IPS-NIHi7 (cell line): ENCODE data around the gene GRID2IP.

Experiments
- DNase-seq: peaks from one replicate; pipeline ENCODE4 v3.0.0; 2012; ENCODE audit warnings: mixed read lengths; ENCODE audit errors: extremely low spot score

The GRID2IP gene

DNA sequence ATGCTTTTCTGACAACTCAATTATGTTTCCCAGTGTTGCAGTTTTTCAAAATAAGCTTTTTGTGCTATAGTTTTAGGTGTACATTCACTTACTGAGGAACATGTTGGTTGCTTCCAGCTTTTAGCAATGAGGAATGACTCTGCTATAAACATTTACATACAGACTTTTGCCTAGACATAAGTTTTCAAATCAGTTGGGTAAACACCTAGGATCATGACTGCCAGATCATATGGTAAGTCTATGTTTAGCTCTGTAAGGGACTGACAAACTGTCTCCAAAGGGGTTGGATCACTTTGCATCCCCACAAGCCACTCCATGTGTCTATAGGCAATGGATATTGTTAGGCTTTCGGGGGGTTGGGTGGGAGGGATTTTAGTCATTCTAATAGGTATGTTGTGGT, 10.8 kb upstream of the GRID2IP start:
- no peak for DNase-seq

DNA sequence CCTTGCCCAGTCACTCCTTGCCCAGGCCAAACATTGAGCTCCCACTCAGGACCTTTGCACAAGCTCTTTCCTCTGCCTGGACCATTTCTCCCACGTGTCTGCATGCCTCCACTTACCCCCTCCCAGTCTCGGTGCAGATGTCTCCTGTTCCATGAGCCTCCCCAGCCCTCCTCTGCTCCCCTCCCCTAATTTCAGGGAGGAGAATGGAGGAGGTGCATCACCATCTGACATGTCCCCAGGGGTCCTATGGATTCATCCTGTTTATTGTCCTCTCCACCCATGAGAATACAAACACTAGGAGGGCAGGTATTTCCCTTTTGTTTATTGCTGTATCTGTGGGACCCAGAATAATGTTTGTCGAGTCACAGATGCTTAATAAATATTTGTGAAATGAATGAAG, 8.6 kb upstream of the GRID2IP start:
- no peak for DNase-seq

DNA sequence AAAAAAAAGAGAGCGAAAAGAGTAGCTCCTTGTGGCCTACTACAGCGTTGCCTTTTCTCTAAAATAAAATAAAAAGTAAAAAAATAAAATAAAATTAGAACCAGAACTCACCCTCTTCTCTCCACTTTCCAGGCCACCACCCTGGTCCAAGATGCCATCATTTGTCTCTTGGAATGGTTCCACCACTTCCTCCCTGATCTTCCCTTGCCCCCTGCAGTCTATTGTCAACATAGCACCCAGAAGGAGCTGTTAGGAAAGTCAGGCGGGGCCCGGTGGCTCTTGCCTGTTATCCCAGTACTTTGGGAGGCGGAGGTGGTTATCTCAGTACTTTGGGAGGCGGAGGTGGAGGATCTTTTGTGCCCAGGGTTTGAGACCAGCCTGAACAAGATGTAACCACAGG, 7.6 kb upstream of the GRID2IP start:
- peak; percentile 84 for DNase-seq

DNA sequence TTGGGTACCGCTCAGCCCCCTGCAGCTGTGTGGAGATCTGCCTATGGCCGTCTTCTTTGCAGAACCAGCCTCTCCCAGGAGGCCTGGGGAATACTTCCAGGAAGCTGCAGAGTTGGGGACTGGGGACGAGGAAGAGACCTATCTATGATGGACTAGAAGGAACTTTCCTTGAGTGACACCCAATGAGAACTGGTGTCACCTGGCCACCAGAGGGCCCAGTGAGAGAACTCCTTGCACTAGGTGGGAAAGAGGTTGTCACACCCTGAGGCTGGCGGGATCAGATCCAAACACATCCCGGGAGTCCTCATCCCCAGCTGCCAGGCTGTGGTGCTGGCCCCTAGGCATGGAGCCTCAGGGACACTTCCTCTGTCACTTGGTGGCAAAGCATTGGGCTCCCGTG, 4.9 kb upstream of the GRID2IP start:
- DNase-seq = peak; percentile 61

DNA sequence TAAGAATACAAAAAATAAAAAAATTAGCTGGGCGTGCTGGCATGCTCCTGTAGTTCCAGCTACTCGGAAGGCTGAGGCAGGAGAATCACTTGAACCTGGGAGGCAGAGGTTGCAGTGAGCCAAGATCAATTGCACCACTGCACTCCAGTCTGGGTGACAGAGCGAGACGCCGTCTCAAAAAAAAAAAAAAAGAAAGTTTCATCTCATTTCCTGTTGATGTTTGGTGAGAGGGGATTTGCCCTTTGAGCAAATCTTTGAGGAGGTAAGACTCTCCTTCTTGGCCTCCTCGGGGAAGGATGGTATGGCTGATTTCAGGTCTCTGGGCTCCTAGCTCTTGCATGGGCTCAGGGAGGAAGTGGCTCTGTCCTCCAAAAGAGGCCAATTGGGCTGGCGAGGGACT, 3.6 kb upstream of the GRID2IP start:
- DNase-seq = no peak

DNA sequence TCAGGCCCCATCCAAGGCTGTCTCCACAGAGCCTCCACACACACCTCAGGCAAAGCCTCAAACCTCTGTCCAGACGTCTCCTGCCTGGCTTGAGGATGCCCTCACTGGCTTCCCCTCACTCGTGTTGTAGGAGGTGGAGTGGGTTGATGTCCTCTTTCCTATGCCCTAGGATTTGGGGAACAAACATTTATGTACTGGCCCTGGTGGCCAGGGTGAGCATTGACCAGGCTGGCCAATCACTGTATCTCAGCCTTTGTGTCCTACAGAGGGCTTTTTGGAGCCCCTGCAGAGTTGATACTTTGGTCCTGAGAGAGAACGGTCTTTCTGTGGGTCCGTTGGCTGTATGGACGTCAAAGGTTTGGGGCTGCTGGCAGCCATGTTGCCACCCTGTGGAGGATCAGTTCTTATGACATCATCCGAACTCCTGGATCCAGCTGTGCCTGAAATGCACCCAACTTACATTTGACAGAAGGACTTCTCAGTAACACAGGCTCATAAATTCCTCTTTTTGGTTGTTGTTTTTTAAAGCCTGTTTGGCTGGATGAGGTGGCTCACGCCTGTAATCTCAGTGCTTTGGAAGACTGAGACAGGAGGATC, 2.3 kb upstream of the GRID2IP start:
- DNase-seq = no peak

DNA sequence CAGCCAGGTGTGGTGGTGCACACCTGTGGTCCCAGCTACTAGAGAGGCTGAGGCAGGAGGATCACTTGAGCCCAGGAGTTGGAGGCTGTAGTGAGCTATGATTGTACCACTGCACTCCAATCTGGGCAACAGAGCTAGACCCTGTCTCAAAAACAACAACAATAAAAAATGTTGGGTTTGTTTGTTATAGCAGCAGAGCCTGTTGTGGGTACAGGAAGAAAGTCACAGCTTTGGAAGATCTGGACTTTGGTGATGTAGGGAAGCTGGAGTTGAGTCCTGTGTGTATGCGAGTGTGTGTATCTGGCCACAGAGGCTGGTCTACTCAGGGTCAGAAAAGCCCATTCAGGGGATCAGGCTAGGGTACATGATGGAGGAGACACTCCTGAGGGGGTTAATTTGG, 3.9 kb downstream of the GRID2IP start:
- DNase-seq = no peak

DNA sequence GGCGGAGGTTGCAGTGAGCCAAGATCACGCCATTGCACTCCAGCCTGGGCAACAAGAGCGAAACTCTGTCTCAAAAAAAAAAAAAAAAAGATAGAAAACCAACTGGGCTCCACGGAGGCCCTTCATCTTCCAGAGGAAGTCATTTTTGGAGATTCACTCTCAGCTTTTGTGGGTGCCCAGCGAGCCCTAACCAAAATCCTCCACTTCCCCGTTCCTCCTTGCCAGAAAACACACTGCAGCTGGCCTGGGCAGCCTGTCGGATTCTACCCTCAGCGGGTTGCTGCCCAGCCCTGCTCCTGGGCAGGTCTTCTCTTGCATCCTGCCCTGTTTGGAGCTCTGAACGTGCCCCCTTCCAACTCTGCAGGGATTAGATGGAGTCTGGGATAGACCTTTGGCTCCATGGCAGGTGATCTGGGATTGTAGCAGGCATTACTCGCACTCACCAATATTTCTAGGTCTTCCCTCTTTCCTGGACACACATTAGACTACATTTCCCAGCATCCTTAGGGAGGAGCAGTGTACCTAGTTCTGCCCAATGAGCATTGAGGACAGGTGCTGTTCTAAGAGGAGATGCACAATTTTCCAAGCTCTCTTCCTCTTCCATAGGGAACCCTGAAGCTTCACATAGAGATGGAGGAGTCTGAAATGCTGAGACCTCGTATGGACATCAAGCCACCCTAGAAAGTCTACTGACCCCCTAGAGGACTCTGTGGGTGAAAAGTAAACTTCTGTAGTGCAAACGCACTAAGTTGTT, 4.6 kb downstream of the GRID2IP start:
- peak; percentile 70 for DNase-seq

DNA sequence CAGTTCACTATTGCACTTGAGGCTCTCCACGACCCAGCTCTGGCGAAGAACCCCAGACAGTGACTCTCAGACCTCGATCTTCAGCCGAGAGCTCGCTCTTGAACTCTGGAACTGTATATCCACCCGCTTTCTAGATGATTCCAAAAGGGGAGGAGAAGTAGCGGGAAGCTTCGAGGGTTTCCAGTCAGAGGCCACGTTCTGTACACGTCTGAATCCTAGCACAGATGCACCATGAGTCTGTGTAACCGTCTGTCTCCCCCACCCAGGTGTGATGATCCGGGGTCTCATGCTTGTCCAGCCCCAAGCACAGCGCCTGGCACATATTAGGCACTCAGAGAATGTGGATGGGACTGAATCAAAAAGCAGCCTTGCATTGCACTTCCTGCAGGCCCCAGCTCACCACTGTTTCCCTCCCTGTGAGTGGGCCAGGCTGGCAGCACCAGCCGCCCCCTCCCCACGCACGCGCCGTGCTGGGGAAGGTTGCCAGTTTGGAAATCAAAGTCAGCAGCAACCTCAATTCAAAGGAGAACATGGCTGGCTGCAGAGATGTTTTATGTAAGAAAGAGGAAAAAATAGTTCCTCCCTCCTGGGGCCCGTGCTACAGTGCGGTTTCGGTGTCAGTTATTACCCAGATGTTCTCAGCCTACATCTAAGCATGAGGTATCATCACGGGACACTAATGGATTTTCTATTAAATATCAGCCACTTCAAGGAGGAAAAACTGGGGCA, 5.7 kb downstream of the GRID2IP start:
- no peak for DNase-seq

DNA sequence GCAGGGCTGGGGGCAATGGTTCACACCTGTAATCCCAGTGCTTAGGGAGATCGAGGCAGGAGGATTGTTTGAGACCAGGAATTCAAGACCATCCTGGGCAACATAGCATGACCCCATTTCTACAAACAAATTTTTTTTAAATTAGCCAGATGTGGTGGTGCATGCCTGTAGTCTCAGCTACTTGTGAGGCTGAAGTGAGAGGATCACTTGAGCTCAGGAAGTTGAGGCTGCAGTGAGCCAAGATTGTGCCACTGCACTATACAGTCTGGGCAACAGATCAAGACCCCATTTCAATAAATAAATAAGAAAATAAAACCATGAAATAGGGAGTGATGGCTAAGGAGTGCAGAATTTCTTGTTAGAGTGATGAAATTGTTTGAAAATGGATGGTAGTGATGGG, 8.9 kb downstream of the GRID2IP start:
- no peak for DNase-seq

DNA sequence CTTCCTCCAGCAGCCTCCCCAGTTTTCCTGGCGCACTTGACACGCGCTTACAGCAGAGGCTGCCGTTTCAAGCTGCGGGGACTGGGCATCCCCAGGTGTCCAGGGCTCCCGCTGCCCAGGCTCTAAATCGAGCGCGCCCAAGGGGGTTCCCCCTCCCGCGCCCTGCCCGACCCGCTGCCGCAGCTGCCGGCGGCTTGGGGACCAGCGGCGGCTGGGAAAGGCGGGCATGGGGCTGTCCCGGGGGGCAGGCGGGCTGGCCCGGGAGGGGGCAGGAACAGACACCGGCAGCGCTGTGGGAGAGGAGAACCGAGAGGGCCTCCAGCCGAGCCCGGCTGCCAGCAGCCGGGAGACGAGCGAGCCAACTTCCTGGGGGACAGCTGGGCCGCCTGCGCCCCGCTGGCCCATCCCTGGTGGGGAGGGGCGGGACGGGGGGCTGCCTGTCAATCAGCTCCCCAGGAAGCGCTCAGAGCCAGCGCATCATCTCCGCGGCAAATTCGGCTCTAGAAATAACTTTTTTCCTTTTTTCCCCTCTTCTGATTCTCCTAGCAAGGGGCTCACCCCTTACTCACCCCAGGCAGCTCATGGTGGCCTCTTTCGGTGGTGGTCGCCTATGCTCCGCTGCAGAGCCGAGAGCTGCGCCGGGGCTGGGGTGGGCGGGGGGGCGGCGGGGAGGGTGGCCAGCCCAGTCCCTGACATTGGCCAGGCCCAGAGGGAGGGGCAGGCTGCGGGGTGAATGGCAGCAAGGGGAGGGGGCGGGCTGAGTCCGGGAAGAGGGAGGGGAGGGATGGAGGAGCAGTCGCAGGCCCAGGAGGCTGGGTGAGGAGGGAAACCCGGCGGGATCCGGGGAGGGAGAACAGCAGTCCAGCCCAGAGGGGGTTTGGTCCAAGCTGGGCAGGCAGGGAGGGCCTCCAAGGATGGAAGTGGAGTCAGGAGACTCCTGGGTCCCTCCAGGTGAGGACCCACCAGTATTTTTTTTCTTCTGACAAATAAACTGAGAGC, 14.7 kb downstream of the GRID2IP start:
- peak; percentile 97 for DNase-seq

DNA sequence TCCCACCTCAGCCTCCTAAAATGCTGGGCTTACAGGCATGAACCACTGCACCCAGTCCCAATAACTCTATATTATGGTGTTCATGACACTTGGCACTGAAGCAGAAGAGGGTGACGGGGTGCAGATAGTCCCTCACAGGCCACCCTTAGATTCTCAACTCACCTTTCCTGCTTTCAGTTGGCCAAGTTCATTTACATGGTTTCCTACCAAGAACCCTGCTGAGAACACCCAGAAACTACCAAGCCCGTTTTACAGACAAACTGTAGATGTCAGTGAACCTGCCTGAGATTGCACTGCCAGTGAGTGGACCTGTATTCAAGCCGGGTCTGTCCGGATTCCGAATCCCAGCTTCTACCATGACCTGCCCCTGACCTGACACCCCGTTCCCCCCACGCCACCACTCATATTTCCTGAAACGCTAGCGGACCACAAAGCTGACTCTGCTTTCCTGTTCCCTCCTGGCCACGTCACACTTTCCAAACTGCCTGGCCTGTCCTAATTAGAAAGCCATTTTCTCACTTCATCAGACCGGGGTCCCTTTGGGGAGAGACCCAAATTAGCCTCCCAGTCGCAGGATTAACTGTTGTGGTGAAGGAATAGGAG, 17.3 kb downstream of the GRID2IP start:
- no peak for DNase-seq

DNA sequence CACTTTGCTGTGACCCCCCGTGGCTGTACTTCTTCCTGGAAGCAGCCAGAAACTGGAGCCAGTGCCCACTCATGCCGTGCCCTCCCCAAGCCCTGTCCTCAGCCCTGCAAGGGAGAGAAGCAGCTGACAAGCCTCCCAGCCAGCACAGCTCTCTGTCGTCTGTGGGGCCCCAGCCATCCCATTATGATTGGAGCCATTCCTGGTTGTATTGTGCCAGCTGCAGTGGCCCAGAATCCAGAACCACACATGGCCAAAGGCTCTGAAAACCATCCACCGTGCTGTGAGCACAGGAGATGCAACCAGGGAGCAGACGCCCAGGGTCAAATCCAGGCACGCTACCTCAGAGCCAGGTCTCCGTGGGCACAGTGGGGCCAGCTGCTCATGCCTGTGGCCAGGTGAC, 18.7 kb downstream of the GRID2IP start:
- DNase-seq = no peak

DNA sequence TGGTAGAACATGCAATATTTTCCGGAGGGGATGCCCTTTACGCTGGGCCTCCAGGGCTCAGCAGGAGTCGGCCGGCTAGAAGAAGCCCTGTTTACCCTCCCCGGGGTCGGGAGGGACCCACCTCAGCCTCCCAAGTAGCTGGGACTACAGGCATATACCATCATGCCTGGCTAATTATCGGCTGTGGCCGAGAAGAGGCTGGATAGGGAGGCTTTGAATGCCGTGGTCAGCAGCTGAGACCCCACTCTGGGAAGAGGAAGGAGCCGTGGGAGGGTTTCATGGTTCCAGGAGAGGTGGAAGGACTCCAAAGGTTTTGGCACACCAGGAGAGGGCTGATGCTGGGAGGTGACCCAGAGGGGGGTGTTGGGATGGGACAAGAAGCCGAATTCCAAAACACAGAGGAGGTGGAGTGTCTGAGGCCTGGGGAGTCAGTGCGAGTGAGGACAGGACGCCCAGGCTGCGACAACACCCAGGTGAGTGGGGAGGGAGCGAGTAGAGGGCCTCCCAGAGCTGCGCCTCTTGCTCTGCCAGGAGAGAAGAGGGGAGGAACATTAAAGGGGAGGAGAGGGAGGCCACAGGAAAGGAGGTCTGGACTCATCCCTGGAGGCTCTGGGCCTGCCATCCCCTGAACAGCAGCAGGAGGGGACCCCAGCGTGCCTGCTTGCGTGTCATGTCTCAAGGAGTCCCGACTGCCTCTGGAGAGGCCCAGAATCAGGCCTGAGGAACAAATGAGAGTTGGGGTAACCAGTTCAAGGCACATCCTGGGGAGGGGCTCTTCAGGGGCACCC, 19.6 kb downstream of the GRID2IP start:
- no peak for DNase-seq

DNA sequence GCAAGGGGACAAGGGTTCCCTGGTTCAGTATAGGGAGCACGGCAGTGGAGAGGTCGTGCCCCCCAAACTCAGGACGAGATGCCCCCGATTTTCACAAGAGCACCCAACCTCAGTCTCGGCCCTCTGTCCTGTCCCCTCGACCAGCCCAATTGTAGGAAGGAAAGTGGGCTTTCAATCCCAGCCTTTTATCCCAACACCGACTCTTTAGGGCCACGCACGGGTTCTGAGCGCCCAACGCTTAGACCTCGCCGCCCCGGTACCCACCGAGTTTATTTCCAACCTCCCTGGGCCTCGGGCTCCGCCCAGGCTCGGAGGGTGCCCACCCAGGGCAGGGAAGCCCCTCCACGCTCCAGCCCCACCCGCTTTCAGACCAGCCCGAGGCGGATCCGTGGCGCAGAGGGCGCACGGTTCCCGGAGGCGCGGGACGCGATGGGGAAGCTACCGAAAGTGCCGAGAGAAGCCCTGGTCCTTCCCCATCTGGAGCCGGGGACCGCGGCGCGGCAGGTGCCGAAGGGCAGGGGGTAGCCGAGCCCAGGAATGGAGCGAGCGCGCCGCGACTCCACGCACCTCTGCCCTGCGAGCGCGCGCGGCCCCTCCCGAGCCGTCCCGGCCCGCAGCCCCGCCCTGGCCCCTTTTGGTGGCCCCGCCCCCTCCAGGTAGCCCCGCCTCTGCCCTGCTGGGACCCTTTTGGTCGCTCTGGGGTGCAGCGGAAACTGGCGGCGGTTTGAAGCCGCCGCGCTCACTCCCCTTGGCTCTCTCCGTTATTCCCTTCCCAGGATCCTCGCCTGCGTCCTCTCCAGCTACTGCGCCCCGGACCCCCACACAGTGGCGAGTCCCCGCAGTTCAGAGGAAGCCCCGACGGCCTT, 20.4 kb downstream of the GRID2IP start:
- peak; percentile 80 for DNase-seq

DNA sequence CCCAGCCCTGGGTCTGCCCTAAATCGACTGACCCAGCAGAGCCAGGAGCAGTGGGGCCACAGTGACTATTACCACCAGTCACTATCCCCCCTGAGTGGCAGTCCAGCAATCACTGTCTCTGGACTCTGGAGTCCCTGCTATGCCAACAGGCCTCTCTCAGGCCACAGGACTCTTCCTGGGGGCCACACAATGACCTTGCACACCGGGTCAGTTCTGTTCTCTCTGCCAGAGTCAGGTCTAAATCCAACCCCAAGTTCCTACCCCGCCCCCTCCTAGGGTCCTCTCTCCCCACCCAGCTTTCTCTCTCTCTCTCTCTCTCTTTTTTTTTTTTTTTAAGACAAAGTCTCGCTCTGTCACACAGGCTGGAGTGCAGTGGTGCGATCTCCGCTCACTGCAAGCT, 21.6 kb downstream of the GRID2IP start:
- DNase-seq = no peak

DNA sequence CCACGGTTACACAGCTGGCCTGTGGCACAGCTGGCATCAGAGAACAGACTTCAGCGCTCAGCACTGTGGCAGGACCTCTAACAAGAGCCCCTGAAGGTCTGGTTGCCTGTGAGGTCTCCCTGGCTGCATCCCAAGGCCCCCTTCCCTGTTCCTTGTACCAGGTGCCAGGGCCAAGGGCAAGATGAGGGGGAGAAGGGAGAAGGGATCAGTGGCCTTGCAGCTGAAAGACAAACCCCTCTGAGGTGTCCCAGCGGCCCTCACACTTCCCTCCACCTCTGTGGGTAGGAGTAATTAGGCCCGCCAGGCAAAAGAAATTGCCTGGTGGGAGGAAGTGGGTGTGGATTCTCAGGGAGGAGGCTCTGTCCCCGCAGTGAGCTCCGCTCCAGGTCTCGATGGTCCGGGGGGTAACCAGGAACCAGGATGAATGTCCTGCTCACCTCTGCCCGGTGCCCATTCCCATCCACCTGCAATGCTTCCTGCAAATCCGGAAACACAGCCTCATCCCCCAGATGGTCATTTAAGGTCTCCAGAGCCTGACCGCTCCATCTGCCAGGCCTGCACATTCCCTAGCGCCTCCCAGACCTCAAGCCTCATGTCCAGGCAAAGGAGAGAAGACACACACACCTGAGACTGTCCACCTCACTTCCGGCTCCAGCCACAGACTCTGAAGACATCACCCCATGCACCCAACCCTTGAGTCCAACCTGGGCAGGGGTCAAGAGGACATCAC, 22.7 kb downstream of the GRID2IP start:
- DNase-seq = no peak

DNA sequence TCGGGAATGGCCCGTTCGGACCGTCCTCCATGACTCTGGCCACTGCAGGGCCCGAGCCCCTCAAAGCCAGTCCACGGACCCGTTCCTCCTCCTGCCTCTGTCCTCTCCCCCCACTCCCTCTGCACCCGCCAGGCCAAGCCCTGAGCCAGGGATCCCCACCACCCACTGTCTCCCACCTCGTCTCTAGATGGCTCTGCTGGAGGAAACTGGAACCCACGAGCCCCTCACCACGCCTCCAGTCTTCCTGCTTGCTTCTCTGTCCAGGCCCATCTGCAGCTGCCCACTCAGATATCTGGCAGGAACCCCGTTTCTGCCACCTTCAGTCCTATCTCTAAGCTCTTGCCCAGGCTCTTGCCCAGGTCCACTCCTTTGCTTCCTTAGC, 24.3 kb downstream of the GRID2IP start:
- no peak for DNase-seq
